Activated naive CD8-positive, alpha-beta T cell treated with anti-CD3 and anti-CD28 coated beads, Interleukin-2, amount 50 U/mL, for 24 hours (primary cell): ENCODE measurements around the gene KLHDC3.

Experiments used
- ATAC-seq: fragments of 150-1000 bp; cut with Tn5 transposase; one replicate; pipeline ENCODE4 v1.10.0; 2021
- DNase-seq: peaks from one replicate; pipeline ENCODE4 v3.0.0; 2021
- H3K27ac Mint-ChIP-seq: one replicate; pipeline ENCODE4 v1.8.0; 2021; ENCODE audit warnings: mild to moderate bottlenecking, mixed read lengths
- H3K27me3 Mint-ChIP-seq: one replicate; pipeline ENCODE4 v1.8.0; 2021; ENCODE audit warnings: mixed read lengths
- H3K36me3 Mint-ChIP-seq: one replicate; pipeline ENCODE4 v1.8.0; 2021; ENCODE audit warnings: low read depth, mixed read lengths
- H3K4me1 Mint-ChIP-seq: one replicate; pipeline ENCODE4 v1.8.0; 2021; ENCODE audit warnings: mixed read lengths
- H3K4me3 Mint-ChIP-seq: one replicate; pipeline ENCODE4 v1.8.0; 2021; ENCODE audit warnings: mild to moderate bottlenecking, moderate library complexity, mixed read lengths
- H3K9me3 Mint-ChIP-seq: one replicate; pipeline ENCODE4 v1.8.0; 2021; ENCODE audit warnings: mixed read lengths

KLHDC3 gene

GRCh38 chr6:43009124-43009523 lies 4.9 kb upstream of the KLHDC3 start:
- ATAC-seq, result no peak
- H3K36me3 Mint-ChIP-seq, result peaks cover 33% of the 10 kb centered on the region
- H3K27ac Mint-ChIP-seq, result peak overlapping the region; percentile 35
- no peaks in the 10 kb centered on the region for H3K27me3 Mint-ChIP-seq
- H3K4me3 Mint-ChIP-seq, result no peak overlapping the region
- H3K9me3 Mint-ChIP-seq, result no peaks in the 10 kb centered on the region
- DNase-seq, result no peak
- H3K4me1 Mint-ChIP-seq, result peaks cover 24% of the 10 kb centered on the region

- Mint-ChIP-seq H3K9me3 (no peaks in the 10 kb centered on the region), H3K27ac (no peak overlapping the region), H3K4me3 (no peak overlapping the region), H3K36me3 (peaks cover 28% of the 10 kb centered on the region), H3K4me1 (peaks cover 40% of the 10 kb centered on the region), H3K27me3 (no peaks in the 10 kb centered on the region)
- DNase-seq (no peak), ATAC-seq (no peak)
Observed at GRCh38 chr6:43011207-43011606, 2.8 kb upstream of the KLHDC3 start.

- no peak for DNase-seq
- peak overlapping the region; percentile 82 for H3K27ac Mint-ChIP-seq
- peak overlapping the region; percentile 95 for H3K4me3 Mint-ChIP-seq
- ATAC-seq, result no peak
- H3K4me1 Mint-ChIP-seq, result peaks cover 45% of the 10 kb centered on the region
- no peaks in the 10 kb centered on the region for H3K9me3 Mint-ChIP-seq
- H3K27me3 Mint-ChIP-seq, result no peaks in the 10 kb centered on the region
- peaks cover 28% of the 10 kb centered on the region for H3K36me3 Mint-ChIP-seq
Observed at GRCh38 chr6:43012364-43012763, 1.7 kb upstream of the KLHDC3 start.

DNA sequence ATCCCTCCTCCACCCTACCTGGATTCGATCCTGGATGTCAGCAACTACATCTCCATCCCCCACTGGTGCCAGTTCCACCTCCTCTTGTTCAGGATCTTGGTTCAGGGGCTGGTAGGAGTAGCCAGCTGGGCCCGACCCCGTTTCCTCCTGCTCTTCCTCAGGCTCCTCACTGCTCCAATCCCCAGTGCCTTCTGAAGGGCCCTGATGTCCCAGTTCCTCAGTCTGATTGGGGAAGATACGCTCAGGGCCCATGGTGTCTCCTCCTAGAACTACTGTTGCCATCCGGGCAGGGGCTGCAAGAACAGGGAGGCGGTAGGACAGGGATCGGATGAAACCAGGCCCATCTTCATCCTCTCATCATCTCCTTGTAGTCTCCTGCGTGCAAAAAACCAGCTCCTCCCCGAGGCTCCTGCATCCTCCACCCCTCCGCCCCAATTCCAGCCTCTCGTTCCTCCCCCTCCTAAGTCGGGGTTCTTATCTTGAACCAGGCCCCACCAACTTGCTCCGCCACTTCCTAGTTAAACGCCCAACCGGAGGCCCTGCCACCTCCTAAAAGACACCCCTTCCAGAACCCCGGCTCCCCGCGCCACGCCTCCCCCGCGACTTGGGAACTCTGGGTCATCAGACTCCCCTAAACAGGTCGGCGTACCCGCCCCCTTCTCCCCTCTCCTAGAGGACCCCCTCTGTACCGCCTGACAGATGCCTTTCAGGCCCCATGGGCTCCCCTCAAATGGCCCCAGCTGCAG lies 779 bp upstream of the KLHDC3 start:
- Mint-ChIP-seq H3K9me3 (no peaks in the 10 kb centered on the region), H3K27ac (peak overlapping the region; percentile 82), H3K4me3 (peak overlapping the region; percentile 95), H3K36me3 (peaks cover 34% of the 10 kb centered on the region), H3K4me1 (peaks cover 50% of the 10 kb centered on the region), H3K27me3 (no peaks in the 10 kb centered on the region)
- ATAC-seq, result peak; percentile 30
- DNase-seq, result no peak

GRCh38 chr6:43014434-43014909 lies 423 bp downstream of the KLHDC3 start:
- Mint-ChIP-seq H3K27ac (peak overlapping the region; percentile 82), H3K36me3 (peaks cover 40% of the 10 kb centered on the region), H3K9me3 (no peaks in the 10 kb centered on the region), H3K27me3 (no peaks in the 10 kb centered on the region), H3K4me3 (peak overlapping the region; percentile 95), H3K4me1 (peaks cover 51% of the 10 kb centered on the region)
- DNase-seq, result no peak
- no peak for ATAC-seq

- ATAC-seq (no peak), DNase-seq (no peak)
- Mint-ChIP-seq H3K4me1 (peaks cover 63% of the 10 kb centered on the region), H3K27ac (peak overlapping the region; percentile 55), H3K4me3 (peak overlapping the region; percentile 33), H3K9me3 (no peaks in the 10 kb centered on the region), H3K36me3 (peaks cover 39% of the 10 kb centered on the region), H3K27me3 (no peaks in the 10 kb centered on the region)
Observed at GRCh38 chr6:43016176-43016942, 2.3 kb downstream of the KLHDC3 start.

GRCh38 chr6:43016943-43017334 lies 2.9 kb downstream of the KLHDC3 start:
- Mint-ChIP-seq H3K27ac (no peak overlapping the region), H3K4me3 (no peak overlapping the region)
- ATAC-seq, result no peak

GRCh38 chr6:43019152-43019551 lies 5.1 kb downstream of the KLHDC3 start:
- H3K36me3 Mint-ChIP-seq, result peaks cover 23% of the 10 kb centered on the region
- H3K27me3 Mint-ChIP-seq, result no peaks in the 10 kb centered on the region
- no peak for ATAC-seq
- DNase-seq, result no peak
- H3K4me1 Mint-ChIP-seq, result peaks cover 56% of the 10 kb centered on the region
- H3K4me3 Mint-ChIP-seq, result no peak overlapping the region
- peak overlapping the region; percentile 14 for H3K27ac Mint-ChIP-seq
- no peaks in the 10 kb centered on the region for H3K9me3 Mint-ChIP-seq

More at GRCh38 chr6:43016943-43017334, 2.9 kb downstream of the KLHDC3 start:
- no peak for DNase-seq
- H3K36me3 Mint-ChIP-seq, result peaks cover 35% of the 10 kb centered on the region
- no peaks in the 10 kb centered on the region for H3K27me3 Mint-ChIP-seq
- peaks cover 61% of the 10 kb centered on the region for H3K4me1 Mint-ChIP-seq
- no peaks in the 10 kb centered on the region for H3K9me3 Mint-ChIP-seq

- H3K9me3 Mint-ChIP-seq, result no peaks in the 10 kb centered on the region
- ATAC-seq (no peak), DNase-seq (no peak)
- H3K4me3 Mint-ChIP-seq, result peak overlapping the region; percentile 43
- H3K36me3 Mint-ChIP-seq, result peaks cover 33% of the 10 kb centered on the region
- H3K27ac Mint-ChIP-seq, result peak overlapping the region; percentile 61
- peaks cover 58% of the 10 kb centered on the region for H3K4me1 Mint-ChIP-seq
- H3K27me3 Mint-ChIP-seq, result no peaks in the 10 kb centered on the region
Observed at GRCh38 chr6:43020052-43020705, 6.1 kb downstream of the KLHDC3 start.

DNA sequence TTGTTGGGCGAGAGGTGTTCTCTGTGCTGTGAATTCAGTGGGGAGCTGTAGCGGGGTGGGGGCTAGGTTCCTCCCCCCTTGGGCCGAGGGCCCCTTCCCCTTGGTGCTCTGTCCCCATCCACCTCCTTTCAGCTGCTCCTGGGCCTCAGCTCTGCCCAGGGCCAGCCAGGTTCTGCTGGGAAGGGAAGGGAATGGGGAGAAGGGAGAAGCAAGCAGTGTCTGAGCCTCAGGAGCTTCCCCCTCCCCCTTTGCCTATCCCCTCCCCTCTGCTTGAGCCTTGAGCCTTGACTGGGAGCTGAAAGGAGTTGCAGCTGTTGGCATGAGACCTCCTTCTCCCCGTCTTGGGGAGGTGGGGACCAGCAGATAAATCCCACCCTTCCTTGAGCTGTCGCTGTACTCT lies 6.8 kb downstream of the KLHDC3 start:
- peaks cover 54% of the 10 kb centered on the region for H3K4me1 Mint-ChIP-seq
- peaks cover 33% of the 10 kb centered on the region for H3K36me3 Mint-ChIP-seq
- DNase-seq (no peak), ATAC-seq (no peak)
- H3K9me3 Mint-ChIP-seq, result no peaks in the 10 kb centered on the region
- H3K4me3 Mint-ChIP-seq, result peak overlapping the region; percentile 98
- peak overlapping the region; percentile 94 for H3K27ac Mint-ChIP-seq
- no peaks in the 10 kb centered on the region for H3K27me3 Mint-ChIP-seq

- ATAC-seq, result peak; percentile 85
- H3K9me3 Mint-ChIP-seq, result no peaks in the 10 kb centered on the region
- peak within 1 kb of the TSS; percentile 94 for H3K27ac Mint-ChIP-seq
- peak within 1 kb of the TSS; percentile 98 for H3K4me3 Mint-ChIP-seq
- peaks cover 36% of the 10 kb centered on the region for H3K36me3 Mint-ChIP-seq
- H3K27me3 Mint-ChIP-seq, result no peaks in the 10 kb centered on the region
- peaks cover 49% of the 10 kb centered on the region for H3K4me1 Mint-ChIP-seq
- DNase-seq, result peak; percentile 84
Observed at GRCh38 chr6:43021270-43022047, 7.4 kb downstream of the KLHDC3 start, which contains the start of gene RRP36. Gene RRP36, plus strand, starts transcription at chr6:43021623. Its CDS starts 32 bp downstream, at chr6:43021655.

DNA sequence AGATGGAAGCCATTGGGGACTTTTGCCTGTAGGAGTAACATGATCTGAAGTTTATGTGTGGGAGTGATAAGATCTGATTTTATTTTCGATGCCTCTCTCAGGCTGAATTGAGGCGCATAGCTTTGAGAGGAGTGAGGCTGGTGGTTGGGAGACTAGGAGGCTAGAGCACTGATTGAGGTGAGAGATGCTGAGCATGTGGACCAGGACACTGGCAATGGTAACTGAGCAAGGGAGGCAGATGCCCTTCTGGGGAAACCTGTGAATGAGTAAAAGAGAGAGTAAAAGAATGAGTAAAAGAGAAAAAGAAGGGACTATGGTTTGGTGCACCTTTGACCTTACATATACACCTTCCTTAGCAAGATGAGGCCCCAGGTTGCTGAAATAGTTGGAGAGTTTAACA lies 10.4 kb downstream of the KLHDC3 start:
- Mint-ChIP-seq H3K27ac (peak overlapping the region; percentile 74), H3K36me3 (peaks cover 38% of the 10 kb centered on the region), H3K27me3 (no peaks in the 10 kb centered on the region), H3K4me1 (peaks cover 38% of the 10 kb centered on the region), H3K4me3 (peak overlapping the region; percentile 7), H3K9me3 (no peaks in the 10 kb centered on the region)
- DNase-seq (no peak), ATAC-seq (no peak)

DNA sequence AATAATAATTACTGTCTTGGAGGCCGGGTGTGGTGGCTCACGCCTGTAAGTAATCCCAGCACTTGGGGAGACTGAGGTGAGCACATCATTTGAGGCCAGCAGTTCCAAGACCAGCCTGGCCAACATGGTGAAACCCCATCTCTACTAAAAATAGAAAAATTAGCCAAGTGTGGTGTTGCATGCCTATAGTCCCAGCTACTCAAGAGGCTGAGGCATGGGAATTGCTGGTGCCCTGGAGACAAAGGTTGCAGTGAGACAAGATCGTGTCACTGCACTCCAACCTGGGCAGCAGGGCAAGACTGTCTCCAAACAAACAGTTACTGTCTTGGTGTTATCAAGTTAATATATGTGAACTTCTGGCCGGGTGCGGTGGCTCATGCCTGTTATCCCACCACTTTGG lies 12.3 kb downstream of the KLHDC3 start:
- Mint-ChIP-seq H3K4me1 (peaks cover 27% of the 10 kb centered on the region), H3K27ac (no peak overlapping the region), H3K36me3 (peaks cover 43% of the 10 kb centered on the region), H3K4me3 (no peak overlapping the region), H3K27me3 (no peaks in the 10 kb centered on the region), H3K9me3 (no peaks in the 10 kb centered on the region)
- no peak for DNase-seq
- ATAC-seq, result no peak

DNA sequence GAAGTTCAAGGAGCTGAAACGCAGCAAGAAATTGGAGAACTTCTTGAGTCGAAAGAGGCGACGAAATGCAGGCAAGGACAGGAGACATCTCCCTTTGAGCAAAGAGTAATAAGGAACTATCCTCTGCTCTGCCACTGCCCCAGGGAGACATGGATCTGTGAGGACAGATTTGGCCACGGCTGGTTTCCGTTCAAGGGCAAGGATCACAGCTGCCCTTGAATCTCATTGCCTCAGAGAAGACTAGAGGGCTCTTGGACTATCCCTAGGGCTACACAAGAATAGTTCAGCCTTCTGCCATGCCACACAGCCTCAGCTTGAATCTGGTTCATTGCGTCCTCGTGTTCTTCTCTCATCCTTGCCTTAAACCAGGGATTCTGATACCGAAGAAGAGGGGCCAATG lies 15.1 kb downstream of the KLHDC3 start:
- H3K9me3 Mint-ChIP-seq, result no peaks in the 10 kb centered on the region
- no peaks in the 10 kb centered on the region for H3K27me3 Mint-ChIP-seq
- H3K36me3 Mint-ChIP-seq, result peaks cover 54% of the 10 kb centered on the region
- H3K4me3 Mint-ChIP-seq, result no peak overlapping the region
- peaks cover 10% of the 10 kb centered on the region for H3K4me1 Mint-ChIP-seq
- DNase-seq, result no peak
- no peak overlapping the region for H3K27ac Mint-ChIP-seq
- ATAC-seq, result no peak
